GM12874 (cell line): ENCODE results near the gene ARL8B.

ENCODE experiments used
- TF ChIP-seq, protein P1 (sequence below): IDR thresholded peaks from 2 replicates; pipeline ENCODE4 v1.5.1; 2011; ENCODE audit warnings: low read depth, mild to moderate bottlenecking, control low read depth, low read length, moderate library complexity; ENCODE audit not compliant: insufficient read depth

ARL8B gene

DNA sequence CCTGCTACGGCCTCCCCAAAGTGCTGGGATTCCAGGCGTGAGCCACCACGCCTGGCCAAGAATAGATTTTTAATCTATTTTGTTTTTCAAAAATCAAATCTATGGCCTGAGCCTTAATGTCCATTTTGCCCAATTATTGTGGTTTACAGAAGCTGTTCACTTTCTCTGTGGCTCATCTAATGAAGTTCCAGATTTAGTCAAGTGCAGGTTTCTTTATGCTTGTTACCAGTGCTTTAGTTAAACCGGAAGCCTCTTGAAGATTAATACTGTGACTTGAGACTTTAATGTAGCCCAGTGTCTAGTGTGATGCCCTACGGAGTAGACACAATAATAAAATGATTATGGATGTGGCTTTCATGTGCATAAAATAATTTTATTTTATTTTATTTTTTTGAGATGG is 48.9 kb downstream of the ARL8B start:
- TF ChIP-seq, protein P1, sequence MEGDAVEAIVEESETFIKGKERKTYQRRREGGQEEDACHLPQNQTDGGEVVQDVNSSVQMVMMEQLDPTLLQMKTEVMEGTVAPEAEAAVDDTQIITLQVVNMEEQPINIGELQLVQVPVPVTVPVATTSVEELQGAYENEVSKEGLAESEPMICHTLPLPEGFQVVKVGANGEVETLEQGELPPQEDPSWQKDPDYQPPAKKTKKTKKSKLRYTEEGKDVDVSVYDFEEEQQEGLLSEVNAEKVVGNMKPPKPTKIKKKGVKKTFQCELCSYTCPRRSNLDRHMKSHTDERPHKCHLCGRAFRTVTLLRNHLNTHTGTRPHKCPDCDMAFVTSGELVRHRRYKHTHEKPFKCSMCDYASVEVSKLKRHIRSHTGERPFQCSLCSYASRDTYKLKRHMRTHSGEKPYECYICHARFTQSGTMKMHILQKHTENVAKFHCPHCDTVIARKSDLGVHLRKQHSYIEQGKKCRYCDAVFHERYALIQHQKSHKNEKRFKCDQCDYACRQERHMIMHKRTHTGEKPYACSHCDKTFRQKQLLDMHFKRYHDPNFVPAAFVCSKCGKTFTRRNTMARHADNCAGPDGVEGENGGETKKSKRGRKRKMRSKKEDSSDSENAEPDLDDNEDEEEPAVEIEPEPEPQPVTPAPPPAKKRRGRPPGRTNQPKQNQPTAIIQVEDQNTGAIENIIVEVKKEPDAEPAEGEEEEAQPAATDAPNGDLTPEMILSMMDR, result no peak

DNA sequence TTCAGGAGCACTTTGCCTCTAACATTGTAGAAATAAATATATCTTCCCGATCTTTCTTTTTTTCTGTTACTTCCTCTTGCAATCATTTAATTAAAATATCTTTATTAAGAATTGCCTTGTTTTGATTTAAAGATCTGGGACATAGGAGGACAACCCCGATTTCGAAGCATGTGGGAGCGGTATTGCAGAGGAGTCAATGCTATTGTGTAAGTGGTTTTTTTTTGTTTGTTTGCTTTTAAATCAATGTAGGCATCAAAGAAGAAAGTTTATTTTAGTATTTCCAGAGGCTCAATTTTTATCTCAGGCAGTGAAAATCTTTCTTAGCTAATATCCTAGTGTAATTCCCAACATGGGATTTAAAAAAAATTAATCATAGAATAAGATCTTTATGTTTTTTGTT is 49.9 kb downstream of the ARL8B start:
- TF ChIP-seq, protein P1, result no peak

DNA sequence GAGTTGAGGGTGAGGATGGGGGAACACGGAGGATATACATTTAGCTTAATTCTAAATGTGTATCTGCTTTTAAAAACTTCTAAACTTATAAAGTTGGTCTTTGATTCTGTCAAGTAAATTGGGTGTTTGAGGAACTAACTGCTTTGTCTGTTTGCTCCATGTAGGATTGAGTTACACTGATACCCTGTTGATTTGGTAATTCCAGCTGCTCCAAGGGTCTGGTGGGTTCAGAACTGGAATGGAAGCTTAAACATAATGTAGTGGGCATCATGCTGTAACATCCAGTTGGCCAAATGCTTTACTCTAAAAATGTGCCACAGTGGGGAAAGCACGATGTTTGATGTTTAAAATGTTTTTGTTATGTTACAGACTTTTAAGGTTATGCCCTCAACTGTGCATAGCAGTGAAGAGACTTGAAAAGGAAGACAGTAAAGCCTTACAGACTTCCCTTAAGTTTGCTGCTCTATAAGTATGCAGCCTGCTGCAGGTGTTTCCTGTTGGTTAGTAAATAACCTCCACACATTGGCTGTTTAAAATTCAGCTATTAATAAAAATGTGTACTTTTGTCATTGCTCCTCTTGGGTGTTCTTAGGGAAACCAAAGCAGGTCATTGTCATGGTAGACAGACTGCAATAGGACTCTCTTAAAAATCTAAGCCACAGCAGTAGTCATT is 59.5 kb downstream of the ARL8B start:
- TF ChIP-seq, protein P1, result no peak

DNA sequence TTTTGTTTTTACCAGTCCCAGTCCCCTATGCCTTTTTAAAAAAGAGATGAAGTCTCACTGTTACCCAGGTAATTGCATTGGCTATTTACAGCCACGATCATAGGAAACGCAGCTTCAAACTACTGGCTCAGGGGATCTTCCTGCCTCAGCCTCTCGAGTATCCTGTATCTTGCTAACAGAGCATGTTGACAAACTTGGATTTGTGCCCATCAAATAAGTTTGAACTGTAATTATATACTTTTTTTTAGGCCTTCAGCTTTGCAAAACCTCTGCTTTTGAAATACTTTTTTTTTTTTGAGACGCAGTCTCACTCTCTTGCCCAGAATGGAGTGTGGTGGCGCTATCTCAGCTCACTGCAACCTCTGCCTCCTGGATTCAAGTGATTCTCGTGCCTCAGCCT is 62.4 kb downstream of the ARL8B start:
- TF ChIP-seq, protein P1, result no peak

DNA sequence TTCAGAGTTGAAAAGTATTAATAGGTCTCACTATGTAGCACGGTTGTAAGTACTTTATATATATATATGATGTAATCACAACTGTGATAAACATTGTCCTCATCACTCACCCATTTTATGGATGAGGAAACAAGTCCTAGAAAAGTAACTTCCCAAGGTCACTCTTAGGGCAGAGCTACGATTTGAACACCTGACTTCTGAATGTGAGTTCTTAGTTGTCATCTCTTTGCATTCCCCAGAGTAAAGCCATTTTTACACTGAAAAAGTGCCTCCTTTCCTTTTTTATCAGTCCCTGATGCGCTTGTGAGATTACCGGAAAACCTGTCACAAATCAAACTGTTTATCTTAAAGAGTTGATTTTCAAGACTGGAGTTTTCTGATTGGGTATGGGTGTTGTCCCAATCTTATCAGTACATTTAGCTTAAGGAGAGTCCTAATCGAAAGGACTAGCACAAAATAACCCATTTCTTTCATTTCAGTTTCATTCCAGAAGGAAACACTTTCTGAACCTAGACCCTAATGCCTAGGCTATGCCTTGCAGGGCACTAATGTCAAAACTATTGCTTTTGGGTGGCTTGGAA is 63.1 kb downstream of the ARL8B start:
- TF ChIP-seq, protein P1, result no peak

DNA sequence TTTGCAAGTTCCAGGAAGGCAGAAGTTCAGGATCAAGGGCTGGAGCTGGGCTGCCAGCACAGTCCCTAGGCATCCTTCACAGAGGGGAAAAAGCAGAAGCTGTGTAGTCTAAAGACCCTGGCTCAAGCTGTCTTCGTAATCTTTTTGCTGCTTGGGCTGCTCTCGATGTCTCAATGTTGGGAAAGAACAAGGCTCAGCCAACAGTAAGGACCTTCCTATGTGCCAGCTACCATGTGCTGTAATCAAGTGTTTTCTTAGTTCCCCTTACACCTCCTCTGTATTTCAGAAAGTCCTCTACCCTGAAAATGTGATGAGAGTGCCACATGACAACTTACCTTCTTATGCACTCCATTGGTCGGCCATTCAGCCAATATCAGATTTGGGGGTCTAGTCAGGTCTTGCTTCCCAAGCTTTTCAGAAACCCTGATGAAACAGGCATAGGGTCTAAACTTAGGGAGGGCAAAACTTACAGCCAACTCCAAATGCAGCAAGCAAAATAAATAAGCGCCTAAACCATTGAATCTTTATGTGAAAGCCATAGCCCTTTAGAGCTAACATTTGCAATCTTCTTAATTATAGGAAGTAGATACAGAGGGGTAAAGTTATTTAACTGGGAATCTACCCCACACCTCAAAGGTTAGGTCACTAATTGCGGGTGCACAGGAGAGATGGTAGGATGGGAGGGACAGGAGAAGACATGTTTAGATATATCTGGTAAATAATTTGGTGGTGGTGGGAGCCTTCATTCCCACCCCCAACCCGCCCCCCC is 64.2 kb downstream of the ARL8B start:
- TF ChIP-seq, protein P1, result no peak

DNA sequence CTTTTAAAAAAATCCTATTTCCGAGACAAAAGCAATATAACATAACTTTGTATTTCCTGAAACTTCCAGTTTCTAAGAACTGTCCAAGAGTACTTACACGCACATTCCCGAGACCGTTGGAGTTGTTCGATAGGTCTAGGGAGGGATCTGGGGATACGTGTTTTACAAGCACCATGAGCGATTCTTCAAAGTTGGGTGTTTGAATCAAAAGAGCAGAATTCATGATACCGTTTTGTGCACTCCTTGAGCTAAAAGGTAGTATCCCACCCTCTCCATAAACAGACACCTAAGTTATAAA is 64.7 kb downstream of the ARL8B start:
- TF ChIP-seq, protein P1, result no peak
